PFSK-1 (cell line): Measurements from ENCODE around the gene CCL17.

Experiments used
- FOXP2 ChIP-seq: optimal IDR thresholded peaks from 2 replicates; pipeline ENCODE3; 2011; ENCODE audit warnings: borderline replicate concordance, control low read depth, inconsistent platforms; ENCODE audit not compliant: insufficient read depth; ENCODE audit errors: extremely low read length, extremely low read depth
- POLR2AphosphoS5 ChIP-seq: IDR thresholded peaks from 2 replicates; pipeline ENCODE4 v1.6.1; 2012; ENCODE audit warnings: low read depth, mild to moderate bottlenecking, control low read depth, low read length, moderate library complexity
- REST ChIP-seq, 2 experiments: IDR thresholded peaks; 2 replicates each; pipeline versions ENCODE4 v1.6.1 to v1.8.0; 2011 to 2012; ENCODE audit warnings: low read depth in 2 of 2, low read length in 2 of 2, control low read depth in 1 of 2, inconsistent platforms in 1 of 2, mild to moderate bottlenecking in 1 of 2, moderate library complexity in 1 of 2; ENCODE audit not compliant: insufficient read depth in 1 of 2
- TAF1 ChIP-seq: IDR thresholded peaks from 2 replicates; pipeline ENCODE4 v1.6.1; 2012; ENCODE audit warnings: low read length, control low read depth, borderline replicate concordance; ENCODE audit not compliant: insufficient read depth

GRCh38 chr16:57423152-57423551 lies 18.6 kb downstream of the CCL17 start:
- TF ChIP-seq POLR2AphosphoS5, result no peak
- no peak for TF ChIP-seq TAF1
- no peak for TF ChIP-seq REST (IDR thresholded peaks at IDR 0.05; ENCODE audit: insufficient read depth in 1 of 2, low read depth in 2 of 2, low read length in 2 of 2)
- no peak for TF ChIP-seq FOXP2
